HG03520 (cell line): ENCODE data around the gene HMHB1.

ENCODE experiments used
- ATAC-seq: cut with Tn5 transposase; IDR thresholded peaks from one replicate; pipeline ENCODE4 v1.9.1; 2021; ENCODE audit warnings: mild to moderate bottlenecking, moderate library complexity; ENCODE audit not compliant: unreplicated experiment

HMHB1 gene

GRCh38 chr5:143812085-143812705 is at the start of gene HMHB1:
Gene HMHB1, plus strand, starts transcription at chr5:143812161.
- no peak for ATAC-seq

GRCh38 chr5:143762636-143763220 is 49.2 kb upstream of the HMHB1 start:
- ATAC-seq, result no peak

GRCh38 chr5:143767162-143767561 is 44.8 kb upstream of the HMHB1 start:
- ATAC-seq, result no peak

GRCh38 chr5:143769026-143769786 is 42.8 kb upstream of the HMHB1 start:
- no peak for ATAC-seq

GRCh38 chr5:143770450-143770849 is 41.5 kb upstream of the HMHB1 start:
- no peak for ATAC-seq

GRCh38 chr5:143771189-143771588 is 40.8 kb upstream of the HMHB1 start:
- ATAC-seq, result no peak

- no peak for ATAC-seq
Measured at GRCh38 chr5:143771602-143772001, 40.4 kb upstream of the HMHB1 start.

- no peak for ATAC-seq
Measured at GRCh38 chr5:143772621-143773020, 39.3 kb upstream of the HMHB1 start.

- no peak for ATAC-seq
Measured at GRCh38 chr5:143775258-143775657, 36.7 kb upstream of the HMHB1 start.

GRCh38 chr5:143776951-143777350 is 35.0 kb upstream of the HMHB1 start:
- no peak for ATAC-seq

- no peak for ATAC-seq
Measured at GRCh38 chr5:143779506-143779905, 32.5 kb upstream of the HMHB1 start.

GRCh38 chr5:143781993-143782520 is 29.9 kb upstream of the HMHB1 start:
- no peak for ATAC-seq

GRCh38 chr5:143782588-143783386 is 29.2 kb upstream of the HMHB1 start:
- no peak for ATAC-seq

- no peak for ATAC-seq
Measured at GRCh38 chr5:143788401-143788800, 23.6 kb upstream of the HMHB1 start.

- no peak for ATAC-seq
Measured at GRCh38 chr5:143790457-143791112, 21.4 kb upstream of the HMHB1 start.

GRCh38 chr5:143791848-143792731 is 19.9 kb upstream of the HMHB1 start:
- peak; percentile 57 for ATAC-seq

- no peak for ATAC-seq
Measured at GRCh38 chr5:143793249-143793648, 18.7 kb upstream of the HMHB1 start.

GRCh38 chr5:143796125-143796524 is 15.8 kb upstream of the HMHB1 start:
- no peak for ATAC-seq

- no peak for ATAC-seq
Measured at GRCh38 chr5:143796753-143797152, 15.2 kb upstream of the HMHB1 start.

- no peak for ATAC-seq
Measured at GRCh38 chr5:143800715-143801114, 11.2 kb upstream of the HMHB1 start.
